ENCODE measurements around the gene MTOR. TPM values are rescaled to one million over a fixed set of nuclear protein-coding genes. Genes with fewer than 3 reads are reported as not detected.

MTOR gene
- total RNA-seq, 1 donor from 2014 or later, result 66.3 TPM

DNA sequence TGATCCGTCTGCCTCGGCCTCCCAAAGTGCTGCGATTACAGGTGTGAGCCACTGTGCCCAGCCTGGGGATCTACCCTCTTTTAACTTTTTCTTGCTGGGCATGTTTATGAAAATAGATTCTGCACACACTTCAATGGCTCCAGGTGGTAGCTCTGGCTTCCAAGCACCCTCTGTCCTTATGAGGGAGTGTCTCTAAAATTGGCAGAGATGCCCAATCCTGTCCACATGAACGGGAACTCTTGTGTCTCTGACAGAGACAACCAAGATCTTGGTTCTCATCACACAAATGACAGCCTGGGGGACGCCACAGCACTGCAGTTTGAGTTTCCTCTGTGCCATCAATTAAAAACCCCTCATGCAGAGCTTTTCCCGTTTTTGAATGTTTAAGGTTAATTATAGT, 116.6 kb downstream of the MTOR start:
- Mint-ChIP-seq H3K4me1 (ENCODE audit: low read depth) (no peaks in the 10 kb centered on the region), H3K4me3 (ENCODE audit: low read depth) (no peak overlapping the region), H3K36me3 (ENCODE audit: insufficient read depth) (peaks cover 6% of the 10 kb centered on the region), H3K27me3 (no peaks in the 10 kb centered on the region), H3K9me3 (ENCODE audit: low read depth) (no peaks in the 10 kb centered on the region), H3K27ac (no peak overlapping the region)
- DNase-seq (ENCODE audit: low spot score, unreplicated experiment), result no peak
- TF ChIP-seq, protein P1, sequence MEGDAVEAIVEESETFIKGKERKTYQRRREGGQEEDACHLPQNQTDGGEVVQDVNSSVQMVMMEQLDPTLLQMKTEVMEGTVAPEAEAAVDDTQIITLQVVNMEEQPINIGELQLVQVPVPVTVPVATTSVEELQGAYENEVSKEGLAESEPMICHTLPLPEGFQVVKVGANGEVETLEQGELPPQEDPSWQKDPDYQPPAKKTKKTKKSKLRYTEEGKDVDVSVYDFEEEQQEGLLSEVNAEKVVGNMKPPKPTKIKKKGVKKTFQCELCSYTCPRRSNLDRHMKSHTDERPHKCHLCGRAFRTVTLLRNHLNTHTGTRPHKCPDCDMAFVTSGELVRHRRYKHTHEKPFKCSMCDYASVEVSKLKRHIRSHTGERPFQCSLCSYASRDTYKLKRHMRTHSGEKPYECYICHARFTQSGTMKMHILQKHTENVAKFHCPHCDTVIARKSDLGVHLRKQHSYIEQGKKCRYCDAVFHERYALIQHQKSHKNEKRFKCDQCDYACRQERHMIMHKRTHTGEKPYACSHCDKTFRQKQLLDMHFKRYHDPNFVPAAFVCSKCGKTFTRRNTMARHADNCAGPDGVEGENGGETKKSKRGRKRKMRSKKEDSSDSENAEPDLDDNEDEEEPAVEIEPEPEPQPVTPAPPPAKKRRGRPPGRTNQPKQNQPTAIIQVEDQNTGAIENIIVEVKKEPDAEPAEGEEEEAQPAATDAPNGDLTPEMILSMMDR (IDR thresholded peaks at IDR 0.05; ENCODE audit: unreplicated experiment), result no peak

DNA sequence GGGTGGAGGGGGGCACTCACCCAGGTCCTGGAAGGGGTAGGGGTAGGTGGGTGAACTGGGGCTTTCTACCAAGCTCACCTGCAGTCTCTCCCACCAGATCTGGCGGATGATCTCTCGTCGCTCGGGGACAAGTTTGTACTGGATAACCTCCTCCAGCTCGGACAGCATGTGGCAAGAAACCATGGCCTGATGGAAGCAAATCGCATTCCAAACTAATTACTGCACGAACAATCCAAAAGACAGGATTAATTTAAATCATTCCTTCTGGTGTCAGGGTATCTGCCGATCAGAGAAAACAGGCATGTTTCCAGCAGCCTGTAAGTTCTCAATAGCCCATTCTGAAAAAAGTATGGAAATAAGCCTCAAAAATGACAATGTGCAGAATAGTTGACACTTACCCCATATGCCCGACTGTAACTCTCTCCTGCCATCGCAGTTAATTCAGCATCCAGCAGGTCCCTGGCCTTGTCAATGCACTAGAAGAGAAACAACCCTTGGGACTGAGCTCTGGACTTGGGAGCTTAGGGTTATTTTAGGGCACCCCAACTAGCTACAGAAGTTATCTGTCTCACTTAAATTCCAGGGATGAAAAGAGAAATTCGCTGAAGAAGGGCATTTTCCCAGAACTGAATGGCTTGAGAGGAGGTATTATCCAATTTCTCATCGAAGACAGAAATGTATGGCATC, 117.6 kb downstream of the MTOR start:
- TF ChIP-seq, protein P1 (IDR thresholded peaks at IDR 0.05; ENCODE audit: unreplicated experiment), result no peak
- no peak overlapping the region for H3K4me3 Mint-ChIP-seq (ENCODE audit: low read depth)
- DNase-seq (ENCODE audit: low spot score, unreplicated experiment), result no peak
- peaks cover 6% of the 10 kb centered on the region for H3K36me3 Mint-ChIP-seq (ENCODE audit: insufficient read depth)
- no peaks in the 10 kb centered on the region for H3K27me3 Mint-ChIP-seq
- no peaks in the 10 kb centered on the region for H3K4me1 Mint-ChIP-seq (ENCODE audit: low read depth)
- H3K27ac Mint-ChIP-seq, result no peak overlapping the region
- no peaks in the 10 kb centered on the region for H3K9me3 Mint-ChIP-seq (ENCODE audit: low read depth)

DNA sequence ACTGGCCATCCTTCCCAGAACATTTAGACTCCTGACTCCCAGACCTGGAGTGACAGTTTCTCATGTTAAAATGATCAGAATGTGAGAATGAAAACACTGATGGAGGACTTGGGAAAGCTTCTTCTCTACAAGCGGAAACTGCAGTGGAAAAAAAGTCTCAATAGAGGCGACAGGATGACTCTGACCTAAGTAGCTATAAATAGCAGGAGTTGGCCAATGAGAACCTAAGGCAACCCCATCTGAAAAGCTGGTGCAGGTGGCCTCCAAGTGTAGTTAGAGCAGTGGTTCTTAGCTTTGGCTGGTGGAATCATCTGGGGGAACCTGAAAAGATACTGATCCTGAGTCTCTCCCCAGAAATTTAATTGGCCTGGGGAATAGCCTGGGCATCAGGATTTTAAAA, 118.4 kb downstream of the MTOR start:
- H3K4me3 Mint-ChIP-seq (ENCODE audit: low read depth), result no peak overlapping the region
- no peak overlapping the region for H3K27ac Mint-ChIP-seq
- TF ChIP-seq, protein P1 (IDR thresholded peaks at IDR 0.05; ENCODE audit: unreplicated experiment), result no peak
- no peak for DNase-seq (ENCODE audit: low spot score, unreplicated experiment)
- H3K9me3 Mint-ChIP-seq (ENCODE audit: low read depth), result no peaks in the 10 kb centered on the region
- H3K4me1 Mint-ChIP-seq (ENCODE audit: low read depth), result no peaks in the 10 kb centered on the region
- no peaks in the 10 kb centered on the region for H3K27me3 Mint-ChIP-seq
- H3K36me3 Mint-ChIP-seq (ENCODE audit: insufficient read depth), result peaks cover 8% of the 10 kb centered on the region

DNA sequence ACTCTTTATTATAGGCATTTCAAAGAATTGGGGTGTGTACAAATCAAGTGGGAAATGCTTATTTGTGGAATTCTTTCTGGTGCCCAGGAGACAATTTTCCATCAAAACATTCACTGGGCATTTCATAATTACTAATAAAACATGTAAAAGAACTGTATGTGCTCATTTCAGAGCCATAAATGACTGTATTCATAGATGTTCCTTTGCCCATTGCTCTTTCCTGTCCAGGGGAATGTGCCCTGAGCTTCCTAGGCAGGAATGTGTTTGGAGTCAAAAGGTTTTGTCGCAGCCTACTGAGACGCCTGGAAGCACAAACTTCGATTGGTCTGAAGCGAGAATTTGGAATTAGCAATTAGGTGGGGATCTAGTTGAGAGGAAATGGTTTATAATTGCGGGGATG, 119.0 kb downstream of the MTOR start:
- Mint-ChIP-seq H3K4me1 (ENCODE audit: low read depth) (no peaks in the 10 kb centered on the region), H3K4me3 (ENCODE audit: low read depth) (no peak overlapping the region), H3K36me3 (ENCODE audit: insufficient read depth) (peaks cover 10% of the 10 kb centered on the region), H3K9me3 (ENCODE audit: low read depth) (no peaks in the 10 kb centered on the region), H3K27me3 (no peaks in the 10 kb centered on the region), H3K27ac (no peak overlapping the region)
- TF ChIP-seq, protein P1 (IDR thresholded peaks at IDR 0.05; ENCODE audit: unreplicated experiment), result no peak
- DNase-seq (ENCODE audit: low spot score, unreplicated experiment), result no peak

DNA sequence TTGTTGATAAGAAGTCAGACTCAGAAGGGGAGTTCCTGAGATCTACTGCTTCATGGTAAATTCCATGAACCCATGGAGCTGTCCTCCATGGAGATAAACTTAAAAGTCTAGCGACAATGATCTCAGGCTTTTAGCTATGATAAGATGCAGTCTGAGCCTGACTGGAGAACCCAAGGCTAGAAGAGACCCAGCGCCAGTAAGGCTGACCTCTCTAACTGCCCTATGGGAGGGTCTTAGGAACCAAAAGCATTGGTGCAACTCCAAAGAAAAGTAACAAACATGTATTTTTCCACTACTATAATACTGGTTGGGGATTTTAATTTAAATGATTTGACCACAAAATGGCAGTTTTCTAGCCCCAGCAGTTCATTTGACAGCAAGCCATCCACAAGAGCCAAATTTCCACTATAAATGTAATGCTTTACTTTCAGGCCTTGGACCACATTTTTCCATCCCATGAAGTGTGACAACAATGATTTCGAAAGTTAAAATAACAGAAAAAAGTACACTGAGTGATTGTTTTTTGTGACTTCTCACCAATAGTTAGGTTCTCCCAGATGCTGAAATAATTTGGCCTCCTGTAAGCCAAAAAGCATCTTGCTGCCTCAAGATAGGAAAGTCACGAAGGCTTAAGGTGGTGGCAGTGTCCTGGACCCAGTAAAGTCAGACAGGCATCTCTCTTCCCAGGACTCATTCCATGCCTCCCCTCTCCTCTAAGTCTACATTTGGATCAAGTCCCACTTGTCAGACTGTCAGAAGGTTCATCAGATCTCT, 119.5 kb downstream of the MTOR start:
- TF ChIP-seq, protein P1 (IDR thresholded peaks at IDR 0.05; ENCODE audit: unreplicated experiment), result no peak
- no peak for DNase-seq (ENCODE audit: low spot score, unreplicated experiment)
- Mint-ChIP-seq H3K27me3 (no peaks in the 10 kb centered on the region), H3K27ac (no peak overlapping the region), H3K4me1 (ENCODE audit: low read depth) (no peaks in the 10 kb centered on the region), H3K36me3 (ENCODE audit: insufficient read depth) (peaks cover 10% of the 10 kb centered on the region), H3K4me3 (ENCODE audit: low read depth) (no peak overlapping the region), H3K9me3 (ENCODE audit: low read depth) (no peaks in the 10 kb centered on the region)

All from progenitor cell of endocrine pancreas (in vitro differentiated cells).